H54 (cell line): ENCODE data around the gene DSN1.

ENCODE experiments used
- DNase-seq: peaks from one replicate; pipeline ENCODE4 v3.0.0; 2011; ENCODE audit warnings: low spot score, mixed read lengths; ENCODE audit not compliant: insufficient read length
- FAIRE-seq: peaks from 3 replicates; lab custom pipeline; 2011; peaks lifted over from hg19 to GRCh38; lab: Jason Lieb, UNC
- POLR2A ChIP-seq: IDR thresholded peaks from 2 replicates; pipeline ENCODE4 v1.6.1; 2011; ENCODE audit warnings: low read depth, mild to moderate bottlenecking, low read length

The DSN1 gene

DNA sequence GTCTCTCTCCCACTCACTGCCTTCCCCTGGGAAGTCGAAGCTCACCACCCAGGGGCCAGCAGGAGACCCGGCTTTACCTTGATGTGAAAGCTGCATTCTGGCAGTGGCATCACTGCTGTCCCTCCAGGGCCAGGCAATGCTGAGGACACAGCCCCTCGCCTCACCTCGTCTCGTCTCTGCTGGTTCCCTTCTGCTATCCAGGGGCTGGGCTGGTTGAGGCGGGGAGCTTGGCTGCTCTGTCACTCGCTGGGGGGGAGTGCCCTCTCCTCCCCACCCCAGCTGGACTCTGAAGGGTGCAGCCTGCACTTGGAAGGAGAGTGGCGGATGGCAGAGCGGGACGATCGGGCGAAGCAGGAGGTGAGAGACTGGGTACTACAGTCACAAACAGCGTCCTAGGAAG lies 12.7 kb upstream of the DSN1 start:
- FAIRE-seq, result no peak
- TF ChIP-seq POLR2A, result no peak
- no peak for DNase-seq

DNA sequence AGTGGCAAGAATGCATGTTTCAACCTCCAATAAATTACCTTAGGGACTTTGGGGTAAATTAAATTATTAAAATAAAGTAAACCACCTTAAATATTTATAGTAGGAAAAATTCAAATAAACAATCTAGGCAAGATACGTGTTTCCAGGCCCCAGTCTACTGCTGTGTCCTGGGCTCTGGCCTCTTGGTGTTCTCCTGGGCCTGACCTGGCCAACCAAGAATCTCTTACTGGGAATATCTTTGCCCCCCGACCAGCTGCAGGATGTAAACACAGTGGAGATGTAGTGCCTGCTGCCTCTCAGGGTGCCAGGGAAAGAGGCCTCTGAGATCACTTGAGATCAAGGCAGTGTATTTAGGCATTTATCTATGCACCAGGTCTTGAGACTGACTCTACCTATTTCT lies 11.7 kb upstream of the DSN1 start:
- no peak for TF ChIP-seq POLR2A
- DNase-seq (no peak), FAIRE-seq (no peak)

DNA sequence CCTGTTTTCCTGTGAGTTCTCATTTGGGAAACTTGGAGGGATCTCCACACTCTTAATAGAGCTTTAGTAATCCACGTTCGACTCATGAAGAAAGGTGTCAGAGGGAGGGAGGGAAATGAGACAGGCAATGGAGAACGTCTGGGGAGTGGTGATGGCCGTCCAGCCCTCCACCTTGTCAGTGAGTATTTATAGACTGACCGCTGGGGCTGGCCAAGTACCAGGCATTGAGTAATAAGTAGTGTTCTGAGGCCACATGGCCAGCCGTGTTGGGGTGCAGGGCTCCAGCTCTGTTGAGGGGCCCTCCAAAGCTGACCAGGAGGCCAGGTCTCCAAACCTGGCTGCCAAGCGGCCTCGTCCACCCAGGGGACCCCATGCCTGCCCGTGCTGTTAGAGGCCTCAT lies 11.3 kb upstream of the DSN1 start:
- TF ChIP-seq POLR2A, result no peak
- FAIRE-seq, result no peak

DNA sequence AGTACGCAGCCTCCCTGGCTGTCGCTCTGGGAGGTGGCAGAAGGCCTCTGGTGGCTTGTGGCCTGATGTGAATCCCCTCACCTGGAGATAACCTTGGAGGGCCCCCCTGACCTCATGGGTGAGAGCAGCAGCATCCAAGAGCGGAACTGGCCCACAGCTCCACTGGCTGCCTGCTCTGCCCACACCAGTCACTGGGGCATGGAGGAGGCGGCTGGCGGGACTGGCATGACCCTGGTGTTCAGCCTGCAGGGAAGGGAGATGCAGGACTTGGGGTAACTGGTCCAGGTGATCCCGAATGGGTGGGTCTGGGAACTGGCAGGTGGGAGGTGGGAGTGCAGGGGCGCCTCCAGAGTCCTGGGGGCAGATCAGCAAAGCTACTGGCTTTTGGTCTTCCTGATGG lies 10.6 kb upstream of the DSN1 start:
- DNase-seq (no peak), FAIRE-seq (no peak)
- no peak for TF ChIP-seq POLR2A

More for the DNA sequence above, 11.3 kb upstream of the DSN1 start:
- no peak for DNase-seq

DNA sequence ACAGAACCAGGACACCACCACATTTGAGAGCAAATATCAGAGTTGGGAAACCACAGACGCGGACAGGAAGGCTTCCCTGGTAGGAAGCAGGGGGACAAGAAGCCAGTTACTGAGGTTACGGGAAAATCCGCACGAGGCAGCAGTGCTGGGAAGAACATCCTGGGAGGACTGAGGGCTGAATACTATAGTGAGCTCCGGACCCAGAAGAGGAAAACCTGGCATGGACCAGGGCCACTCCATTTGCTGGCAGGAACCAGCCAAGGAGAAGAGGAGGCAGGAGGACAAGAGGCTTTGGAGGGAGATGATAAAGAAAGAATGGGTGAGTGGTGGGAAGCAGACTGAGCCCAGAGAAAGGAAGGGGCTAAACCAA lies 6.1 kb upstream of the DSN1 start:
- no peak for TF ChIP-seq POLR2A
- DNase-seq, result no peak
- FAIRE-seq, result no peak

DNA sequence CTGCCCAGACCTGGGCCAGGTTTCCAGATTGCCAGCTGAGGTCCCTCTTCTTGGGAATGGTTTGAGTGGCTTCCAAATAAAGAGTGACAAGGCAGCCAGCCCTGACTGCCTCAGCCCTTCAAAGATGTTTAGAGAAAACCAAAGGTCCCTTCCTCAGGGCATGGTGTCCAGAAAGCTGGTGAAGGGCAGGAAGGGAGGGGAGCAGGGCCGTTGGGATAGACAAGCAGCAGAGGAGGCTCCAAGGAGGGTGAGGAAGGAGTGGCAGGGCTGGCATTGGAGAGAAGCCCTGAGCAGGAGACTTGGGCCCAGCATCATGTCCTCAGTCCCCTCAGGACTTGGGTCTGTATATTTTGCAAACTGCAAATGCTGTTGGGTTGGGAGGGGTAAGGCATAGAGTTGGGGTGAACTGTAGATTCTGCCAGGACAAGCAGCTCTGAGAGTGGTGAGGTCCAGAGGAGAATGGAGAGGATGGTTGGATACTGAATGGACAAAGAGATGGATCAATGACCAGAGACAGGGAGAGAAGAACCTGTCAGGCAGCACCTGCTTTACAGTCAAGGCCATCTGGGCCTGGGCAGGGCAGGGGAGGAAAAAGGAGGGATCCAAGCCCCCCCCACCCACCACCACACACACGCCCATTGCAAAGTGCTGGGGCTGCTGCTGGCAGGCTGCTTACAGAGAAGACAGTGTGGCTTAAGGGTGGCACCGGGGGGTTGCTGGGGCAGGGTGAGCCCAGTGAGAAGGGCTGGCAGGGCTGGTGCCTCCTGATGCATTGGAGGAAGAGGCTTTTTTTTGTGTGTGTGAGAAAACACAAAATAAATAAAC lies 5.5 kb upstream of the DSN1 start:
- FAIRE-seq, result no peak
- no peak for DNase-seq
- no peak for TF ChIP-seq POLR2A

DNA sequence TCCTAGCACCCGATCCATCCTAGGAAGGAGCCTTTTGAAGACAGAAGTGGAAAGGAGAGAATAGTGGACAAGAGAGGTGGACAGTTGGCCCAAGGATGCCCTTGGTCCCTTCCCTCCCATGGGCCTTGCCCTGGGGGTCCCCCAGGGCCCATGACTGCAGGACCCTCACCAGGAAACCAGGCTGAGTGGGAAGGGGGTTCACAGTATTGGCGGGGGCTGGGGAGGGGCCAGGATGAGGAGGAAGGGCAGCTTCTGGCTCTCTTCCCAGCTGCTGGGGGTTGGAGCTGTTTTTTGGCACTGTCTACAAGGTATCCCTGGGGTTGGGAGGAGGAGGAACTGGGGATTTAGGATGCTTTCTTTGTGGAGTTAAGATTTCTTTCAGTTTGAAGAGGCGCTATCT lies 4.0 kb upstream of the DSN1 start:
- no peak for DNase-seq
- no peak for FAIRE-seq
- no peak for TF ChIP-seq POLR2A

DNA sequence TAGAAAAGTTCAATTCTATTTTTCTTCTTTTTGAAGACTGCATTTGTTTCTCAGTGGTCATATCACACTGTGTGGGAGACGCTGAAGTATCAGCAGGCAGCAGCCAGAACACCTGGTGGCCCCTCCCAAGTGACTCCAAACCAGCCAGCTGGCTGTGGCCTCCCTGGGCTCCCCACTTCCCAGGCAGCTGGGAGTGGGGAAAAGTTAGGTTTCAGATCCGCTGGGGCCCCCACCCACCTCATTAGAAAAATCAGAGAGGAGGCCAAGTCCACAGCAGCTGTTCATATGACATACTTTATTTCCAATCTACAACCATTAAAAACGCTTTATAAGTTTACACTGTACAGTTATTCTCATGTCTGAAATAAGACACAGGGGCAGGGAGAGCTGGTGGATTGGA lies 3.6 kb upstream of the DSN1 start:
- FAIRE-seq, result no peak
- TF ChIP-seq POLR2A, result no peak
- no peak for DNase-seq

DNA sequence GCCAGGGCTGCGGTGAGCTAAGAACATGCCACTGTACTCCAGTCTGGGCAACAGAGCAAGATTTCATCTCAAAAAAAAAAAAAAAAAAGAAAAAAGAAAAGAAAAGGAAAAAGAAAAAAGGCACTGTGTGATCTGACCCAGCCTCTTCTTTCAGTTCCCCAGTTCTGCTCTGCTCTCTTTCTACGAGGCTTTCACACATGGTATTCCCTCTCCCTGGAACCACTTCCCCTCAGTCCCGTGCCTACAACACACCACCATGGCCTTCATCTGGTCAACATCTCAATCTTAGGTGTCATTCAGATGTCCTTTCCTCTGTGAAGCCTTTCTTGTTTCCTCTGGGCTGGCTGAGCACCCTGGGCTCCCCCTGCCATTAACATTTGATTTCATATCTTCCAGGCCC lies 2.3 kb upstream of the DSN1 start:
- TF ChIP-seq POLR2A, result no peak
- FAIRE-seq, result no peak

DNA sequence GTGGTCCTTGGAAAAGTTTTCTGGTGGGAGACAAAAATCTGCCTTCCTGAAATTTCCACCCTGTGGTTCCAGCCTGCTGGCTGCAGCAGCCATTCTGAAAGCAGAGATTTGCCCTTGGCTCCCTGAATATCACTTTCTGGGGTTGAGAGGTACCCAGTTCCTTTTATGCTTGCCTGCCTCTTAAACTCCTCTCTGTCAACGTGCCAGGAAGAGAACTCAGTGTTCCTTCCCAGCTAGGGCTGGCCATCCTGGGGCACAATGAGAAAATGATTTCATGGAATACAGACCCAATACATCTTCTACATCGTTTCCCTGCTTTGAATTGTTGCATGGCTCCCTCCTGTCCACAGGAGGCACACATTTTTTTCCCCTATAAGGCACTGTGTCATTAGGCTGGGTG lies 1.6 kb upstream of the DSN1 start:
- FAIRE-seq (no peak), DNase-seq (no peak)
- no peak for TF ChIP-seq POLR2A

More for the DNA sequence above, 2.3 kb upstream of the DSN1 start:
- no peak for DNase-seq

DNA sequence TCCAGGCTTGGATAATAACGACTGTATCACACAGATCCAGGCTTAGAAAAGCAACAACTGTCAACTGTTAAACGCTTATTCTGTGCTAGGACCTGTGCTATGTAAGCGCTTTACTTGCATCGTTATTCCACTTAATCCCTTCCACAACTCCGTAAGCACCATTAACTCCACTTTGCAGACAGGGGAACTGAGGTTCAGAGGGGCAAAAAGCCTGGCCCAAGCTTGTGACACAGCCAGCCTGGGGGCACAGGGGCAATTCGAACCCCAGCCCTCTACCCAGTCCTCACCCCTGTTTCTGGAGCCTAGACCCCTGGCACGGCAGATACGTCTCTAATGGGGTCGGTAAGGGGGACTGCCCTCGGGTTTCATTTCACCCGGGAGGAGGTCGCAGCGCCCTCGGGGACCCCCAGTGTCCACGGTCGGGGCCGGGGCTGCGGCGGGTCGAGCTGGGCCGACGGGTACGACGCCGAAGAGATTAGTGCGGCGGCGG lies 411 bp downstream of the DSN1 start:
- TF ChIP-seq POLR2A, result no peak
- FAIRE-seq (no peak), DNase-seq (no peak)

DNA sequence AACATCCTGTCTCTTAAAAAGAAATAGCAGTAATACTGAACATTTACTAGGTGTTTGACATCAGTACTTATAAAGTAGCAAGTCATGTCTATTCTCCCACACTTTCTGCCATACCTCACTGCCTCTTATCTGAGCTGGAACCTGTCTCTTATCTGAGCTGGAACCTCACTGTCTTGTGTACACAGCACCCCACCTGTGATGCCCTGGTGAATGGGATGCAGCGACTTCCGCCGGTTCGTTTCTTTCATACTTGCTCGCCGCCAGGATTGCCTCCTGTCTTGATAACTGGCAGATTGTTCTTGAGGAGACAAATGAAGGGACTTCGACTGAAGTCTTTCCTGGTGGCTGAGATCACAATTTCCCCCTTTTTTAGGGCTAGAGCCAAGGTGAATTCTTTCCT lies 2.9 kb downstream of the DSN1 start:
- DNase-seq (no peak), FAIRE-seq (no peak)
- no peak for TF ChIP-seq POLR2A

DNA sequence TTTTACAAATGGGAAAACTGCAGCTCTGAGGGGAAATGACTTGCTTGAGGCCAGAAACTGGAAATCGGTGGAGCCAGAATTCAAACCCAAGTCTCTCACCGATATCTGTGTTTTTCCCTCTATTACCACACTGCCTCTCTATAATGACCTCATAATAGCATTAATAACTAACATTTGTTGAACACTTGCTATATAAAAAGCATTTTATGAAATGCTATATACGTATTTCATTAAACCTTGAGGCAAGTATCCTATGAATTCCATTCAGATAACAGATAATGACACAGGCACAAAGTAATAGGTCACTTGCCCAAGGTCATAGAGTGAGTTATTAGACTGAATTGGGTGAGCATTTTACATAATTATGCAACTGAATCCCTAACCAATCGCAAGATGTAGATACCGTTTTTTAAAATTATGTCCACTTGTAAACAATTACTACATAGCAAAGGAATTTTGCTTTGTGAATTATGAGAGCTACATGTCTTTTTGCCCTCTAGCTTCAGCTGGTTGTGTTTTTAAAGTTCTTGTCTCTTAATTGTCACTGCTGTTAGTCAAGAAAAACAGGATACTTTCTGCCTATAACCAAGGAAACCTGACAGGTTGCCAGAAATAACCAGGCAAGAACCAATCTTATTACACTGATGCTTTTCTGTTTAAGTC lies 4.7 kb downstream of the DSN1 start:
- TF ChIP-seq POLR2A, result no peak
- DNase-seq (no peak), FAIRE-seq (no peak)

DNA sequence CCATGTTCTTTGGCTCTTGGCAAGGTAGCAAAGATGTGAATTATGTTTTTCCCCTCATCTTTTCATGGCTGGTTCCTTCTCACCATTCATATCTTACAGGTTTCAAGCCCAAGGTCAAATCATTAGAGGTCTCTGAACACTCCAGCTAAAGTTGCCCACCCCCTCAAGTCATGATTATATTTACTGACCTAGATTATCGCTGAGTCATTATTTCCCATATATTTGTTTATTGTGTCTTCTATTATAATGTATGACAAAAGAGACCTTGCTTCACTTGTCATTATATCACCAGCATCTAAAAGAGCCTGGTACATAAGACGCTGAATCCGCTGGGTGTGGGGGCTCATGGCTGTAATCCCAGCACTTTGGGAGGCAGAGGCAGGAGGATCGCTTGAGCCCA lies 12.4 kb downstream of the DSN1 start:
- no peak for TF ChIP-seq POLR2A
- FAIRE-seq (no peak), DNase-seq (no peak)

DNA sequence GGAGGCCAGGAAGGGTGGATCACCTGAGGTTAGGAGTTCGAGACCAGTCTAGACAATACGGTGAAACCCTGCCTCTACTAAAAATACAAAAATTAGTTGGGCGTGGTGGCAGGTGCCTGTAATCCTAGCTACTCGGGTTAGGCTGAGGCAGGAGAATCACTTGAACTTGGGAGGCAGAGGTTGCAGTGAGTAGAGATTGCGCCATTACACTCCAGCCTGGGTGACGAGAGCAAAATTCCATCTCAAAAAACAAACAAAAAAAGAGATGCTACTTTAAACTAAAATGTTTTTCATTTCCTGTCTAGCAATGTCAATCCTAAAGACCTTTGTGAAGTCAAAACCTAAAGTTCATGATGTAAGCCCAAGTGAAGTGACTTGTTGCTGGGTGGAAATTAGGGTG lies 12.9 kb downstream of the DSN1 start:
- FAIRE-seq, result no peak
- no peak for TF ChIP-seq POLR2A
- DNase-seq, result no peak

DNA sequence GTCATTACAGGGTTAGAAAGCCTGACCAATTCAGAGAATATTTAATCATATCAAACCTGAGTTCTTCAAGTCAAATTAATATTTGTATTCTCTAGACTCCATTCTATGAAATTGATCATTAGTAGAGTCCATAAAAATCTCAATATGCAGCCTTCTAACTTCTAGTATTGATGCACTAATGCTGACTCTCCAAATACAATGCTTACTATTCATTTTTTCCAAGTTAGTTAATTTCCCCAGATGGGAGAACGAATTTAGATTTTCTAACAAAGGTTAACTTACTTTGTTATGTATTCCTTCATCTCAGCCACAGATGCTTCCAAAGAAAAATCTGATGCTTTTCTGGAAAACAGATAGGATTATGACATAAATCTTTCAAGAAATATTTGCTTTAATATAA lies 15.3 kb downstream of the DSN1 start:
- no peak for FAIRE-seq
- no peak for TF ChIP-seq POLR2A
- DNase-seq, result no peak
